ENCODE data around the gene NT5C2.
A peak's percentile ranks its signal among the peaks of the same experiment; 100 is the strongest.
"Not testable (repeated sequence)": the region's sequence is repeated elsewhere in the genome, so short reads cannot be mapped to it uniquely, and the experiment has no call there.

The NT5C2 gene

DNA sequence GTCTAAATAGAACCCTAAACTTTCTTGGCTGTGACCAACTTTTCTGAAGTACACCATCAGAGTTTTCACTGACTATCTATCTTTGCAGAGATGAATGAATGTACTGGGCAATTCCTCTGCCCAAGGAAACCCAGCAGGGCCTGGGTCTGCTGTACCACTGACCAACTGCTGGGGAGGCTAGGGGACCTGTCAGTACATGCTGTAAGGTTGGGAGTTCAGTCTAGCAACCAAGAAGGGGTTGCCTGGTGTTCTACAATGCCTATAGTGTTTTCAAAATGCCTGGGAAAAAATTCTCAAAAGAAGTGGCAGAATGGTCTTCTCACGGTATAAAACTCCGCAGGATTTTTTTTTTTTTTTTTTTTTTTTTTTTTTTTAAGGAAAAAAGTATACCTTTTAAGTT is 106.3 kb downstream of the NT5C2 start:
- no peak for DNase-seq (ENCODE audit: low read depth)

DNA sequence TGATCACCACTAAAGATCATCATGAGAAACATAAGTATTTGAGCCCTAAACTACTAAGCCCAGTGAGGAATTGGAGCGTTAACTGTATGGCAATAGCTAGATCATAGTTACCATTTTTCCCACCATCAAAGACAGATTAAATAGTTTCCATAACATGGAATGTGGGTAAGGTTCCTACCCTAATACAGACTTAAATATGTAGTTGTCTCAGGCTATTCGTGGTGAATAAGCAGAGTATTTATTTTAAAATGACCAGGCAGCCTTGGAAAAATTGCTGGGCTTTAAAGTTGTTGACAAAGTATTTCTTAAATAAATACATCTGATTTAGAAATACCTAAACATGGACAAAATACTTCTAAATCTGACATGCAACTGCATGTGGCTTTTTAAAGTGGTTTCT is 106.8 kb downstream of the NT5C2 start:
- no peak for DNase-seq (ENCODE audit: low read depth)

DNA sequence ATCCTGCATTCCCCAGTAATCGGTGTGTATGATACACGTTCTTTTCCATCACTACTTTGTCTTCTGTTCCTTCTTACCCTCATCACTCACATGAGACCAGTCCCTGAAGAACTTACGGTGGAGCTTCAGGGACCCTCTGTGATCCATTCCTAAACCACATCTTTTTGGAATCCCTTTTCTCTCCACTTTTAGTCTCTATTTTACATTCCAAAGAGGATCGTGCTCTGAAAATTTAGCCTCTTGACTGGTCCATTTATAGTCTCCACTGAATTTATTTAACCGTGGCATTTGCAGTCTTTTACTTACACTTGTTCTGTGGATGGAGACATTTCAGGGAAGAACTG is 109.1 kb downstream of the NT5C2 start:
- no peak for DNase-seq (ENCODE audit: low read depth)

DNA sequence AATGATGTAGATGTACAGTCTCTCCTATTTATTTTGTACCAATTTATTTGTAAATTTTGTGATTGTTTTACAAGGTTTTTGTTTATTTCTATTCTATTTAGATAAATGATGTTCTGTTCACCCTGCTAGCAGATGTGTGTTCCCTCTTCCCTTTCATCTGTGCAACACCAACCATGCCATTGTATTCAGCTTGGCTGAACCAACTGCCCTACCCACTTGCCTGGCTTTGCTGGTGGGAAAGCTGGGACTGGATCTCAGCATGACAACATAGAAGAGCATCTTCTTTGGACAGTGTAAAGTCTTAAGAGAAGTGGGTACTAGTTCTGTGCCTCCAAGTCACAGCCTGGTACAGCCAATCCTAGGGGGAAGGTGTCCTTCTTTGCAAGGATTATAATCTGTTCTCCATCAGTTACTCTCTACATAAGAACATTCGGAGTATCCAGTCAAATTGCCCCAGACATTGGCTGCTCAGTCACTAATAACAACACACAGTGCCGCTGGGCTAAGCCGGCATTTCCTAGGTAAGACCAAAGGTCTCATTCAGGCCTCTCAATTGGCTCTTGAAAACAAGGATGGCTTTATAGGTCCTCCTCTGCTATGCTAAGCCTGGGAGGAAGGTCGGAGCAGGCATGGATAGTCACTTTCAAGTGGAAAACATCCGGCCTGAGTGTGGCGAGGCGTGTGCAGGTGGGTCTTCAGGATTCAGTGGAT is 109.7 kb downstream of the NT5C2 start:
- no peak for DNase-seq (ENCODE audit: low read depth)

DNA sequence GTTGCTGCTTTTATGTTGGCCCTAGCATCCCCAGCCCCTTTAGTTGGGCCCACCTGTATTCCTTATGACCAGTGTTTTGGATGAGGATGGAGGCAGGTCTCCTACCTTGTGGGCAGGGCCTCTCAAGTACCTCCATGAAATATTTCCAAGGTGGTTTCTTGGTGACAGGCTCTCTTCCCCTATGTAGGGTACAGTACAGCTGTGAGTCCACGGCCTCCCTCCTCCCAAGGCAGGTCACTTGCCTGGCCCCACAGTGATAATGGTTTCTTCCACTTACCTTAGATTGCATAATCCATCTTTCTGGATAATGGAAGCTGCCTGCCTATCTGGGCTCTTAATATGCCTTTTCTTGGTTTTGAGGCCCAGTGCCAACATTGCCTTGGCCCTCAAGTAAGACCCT is 110.4 kb downstream of the NT5C2 start:
- no peak for DNase-seq (ENCODE audit: low read depth)

DNA sequence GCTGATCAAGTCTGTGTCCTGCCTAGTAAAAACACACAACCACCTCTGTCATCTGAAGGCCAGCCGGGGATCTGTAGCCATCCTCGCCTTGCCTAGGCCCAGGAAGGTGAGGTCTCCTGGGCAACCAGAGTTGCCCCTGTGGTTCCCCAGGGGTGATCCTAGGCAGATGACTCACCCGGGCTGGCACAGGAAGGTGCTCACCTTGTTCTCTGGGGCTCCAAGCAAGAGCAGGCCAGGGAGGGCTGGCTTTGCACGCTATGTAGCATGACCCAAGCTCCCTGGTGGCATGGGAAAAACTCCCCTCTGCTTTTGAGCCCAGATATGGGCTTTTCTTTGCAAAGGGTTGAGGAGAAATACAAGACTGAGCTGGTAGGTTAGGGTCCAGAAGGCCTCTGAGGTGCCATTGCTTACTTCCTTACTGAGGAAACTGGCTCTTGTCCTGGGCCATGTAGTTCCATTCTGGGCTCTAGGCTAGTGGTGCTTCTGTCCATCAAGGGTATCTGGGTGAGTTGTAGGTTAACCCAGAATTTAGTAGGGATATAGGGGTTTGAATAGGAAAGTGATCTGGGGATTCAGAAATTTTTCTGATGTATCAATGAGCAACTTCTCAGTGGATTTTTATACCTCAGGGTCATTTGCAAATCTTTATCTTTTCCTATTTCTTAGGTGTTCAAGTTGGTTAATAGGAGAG is 112.0 kb downstream of the NT5C2 start:
- no peak for DNase-seq (ENCODE audit: low read depth)

DNA sequence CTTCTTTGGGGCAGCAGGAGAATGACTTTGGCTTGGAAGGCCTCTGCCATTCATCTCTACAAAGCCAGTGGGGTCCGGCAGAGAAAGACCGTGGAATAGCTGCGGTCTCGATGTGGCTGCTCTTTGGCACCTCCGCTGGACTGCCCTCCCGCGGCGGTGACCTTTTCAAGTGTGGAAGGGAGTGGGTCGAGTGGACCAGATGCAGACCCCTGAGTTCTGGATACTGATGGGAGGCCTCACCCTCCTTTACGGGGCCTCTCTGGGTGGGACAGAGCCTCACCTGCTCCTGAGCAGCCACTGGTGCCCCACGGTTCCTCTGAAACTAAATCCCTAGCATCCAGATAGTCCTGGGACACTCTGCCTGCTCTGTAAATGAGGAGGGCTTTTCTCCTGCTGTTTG is 113.1 kb downstream of the NT5C2 start:
- no peak for DNase-seq (ENCODE audit: low read depth)

DNA sequence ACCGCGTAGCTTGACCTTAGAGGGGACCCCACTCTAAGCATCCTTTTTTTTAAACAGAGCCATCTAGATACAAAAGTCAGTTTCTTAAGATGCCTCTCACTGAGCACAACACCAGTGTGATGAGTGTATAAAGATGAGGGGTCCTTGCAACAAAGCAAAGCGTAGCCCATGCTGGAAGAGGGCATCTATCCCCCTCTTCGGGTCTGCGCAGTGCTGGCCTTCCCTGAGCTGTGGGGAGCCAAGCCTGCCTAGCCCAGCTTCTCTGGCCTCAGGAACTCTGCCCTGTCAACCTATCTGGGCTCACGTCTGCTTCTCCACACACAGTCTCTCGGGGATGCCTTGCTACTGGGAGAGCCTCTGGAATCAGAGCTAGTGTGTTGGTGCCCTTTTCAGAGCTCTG is 114.0 kb downstream of the NT5C2 start:
- DNase-seq (ENCODE audit: low read depth) = no peak

DNA sequence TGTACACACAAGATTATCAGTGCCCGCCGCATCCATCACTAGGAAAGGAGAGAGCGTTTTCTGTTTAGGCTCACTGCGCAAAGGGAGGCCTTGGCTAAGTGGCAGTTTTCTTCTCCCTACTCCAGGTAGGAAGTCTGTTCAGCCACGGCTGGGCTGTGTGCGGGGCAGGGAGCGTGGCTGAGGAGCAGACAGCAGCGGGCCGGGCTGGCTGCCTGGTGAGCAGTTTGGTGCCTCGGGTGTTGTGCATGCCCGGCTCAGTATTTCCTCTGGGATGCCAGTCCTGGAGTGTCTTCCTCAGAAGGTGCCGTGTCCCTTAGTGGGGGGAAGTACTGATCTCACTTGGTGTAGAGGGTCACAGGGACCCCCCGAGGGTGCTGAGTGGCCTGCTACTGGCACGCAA is 114.4 kb downstream of the NT5C2 start:
- DNase-seq (ENCODE audit: low read depth) = no peak

DNA sequence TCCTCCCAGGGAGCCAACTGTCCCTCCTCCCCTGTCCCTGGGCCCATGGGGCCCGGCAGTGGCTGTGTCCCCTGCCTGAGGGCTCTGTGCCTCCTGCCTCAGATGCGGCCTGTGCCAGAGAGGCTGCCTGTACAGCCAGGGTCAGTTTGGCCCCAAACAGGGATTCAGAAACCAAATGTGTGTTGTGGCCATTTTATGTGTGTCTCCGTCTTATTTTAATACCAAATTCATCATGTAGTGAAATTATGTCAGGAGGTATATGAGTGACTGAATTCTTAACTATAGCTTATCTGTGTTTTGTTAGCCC is 114.8 kb downstream of the NT5C2 start:
- DNase-seq (ENCODE audit: low read depth) = no peak

DNA sequence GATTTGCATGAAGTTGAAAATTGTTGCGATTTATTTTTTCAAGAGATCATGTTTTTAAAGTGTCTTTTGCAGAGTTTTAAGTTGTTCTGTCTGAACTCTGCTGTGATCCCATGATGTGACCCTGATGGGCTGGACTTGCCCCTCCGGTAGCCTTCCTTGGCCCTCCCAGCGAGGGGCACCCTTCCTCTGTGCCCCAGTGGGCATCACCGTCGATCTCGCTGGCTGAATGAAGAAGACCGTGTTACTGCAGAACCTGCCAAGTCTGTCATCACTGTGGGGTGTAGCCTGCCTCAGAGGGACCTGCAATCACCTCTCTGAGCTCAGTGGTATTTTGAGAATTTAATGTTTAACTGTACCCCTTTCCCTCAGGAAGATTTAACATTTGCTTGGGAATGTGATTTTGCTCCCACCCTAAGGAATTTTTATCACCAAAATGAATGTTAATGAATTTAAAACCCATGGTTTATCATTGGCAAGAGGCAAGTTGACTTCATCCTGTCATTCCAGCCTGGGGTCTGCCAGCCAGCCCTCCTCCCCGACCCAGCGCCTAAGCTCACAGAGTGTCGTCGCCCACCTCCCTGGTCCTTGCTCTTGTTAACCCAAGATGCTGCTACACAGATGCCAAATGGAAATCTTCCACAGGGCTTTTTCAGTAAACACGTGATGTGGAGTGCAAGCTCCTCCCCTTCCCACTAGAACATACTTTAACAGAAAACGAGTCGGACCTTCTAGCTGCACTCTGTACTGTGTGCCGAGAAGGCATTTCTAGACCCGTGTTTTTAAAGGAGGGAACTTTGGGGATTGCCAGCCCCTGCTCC is 115.4 kb downstream of the NT5C2 start:
- DNase-seq (ENCODE audit: low read depth) = no peak

DNA sequence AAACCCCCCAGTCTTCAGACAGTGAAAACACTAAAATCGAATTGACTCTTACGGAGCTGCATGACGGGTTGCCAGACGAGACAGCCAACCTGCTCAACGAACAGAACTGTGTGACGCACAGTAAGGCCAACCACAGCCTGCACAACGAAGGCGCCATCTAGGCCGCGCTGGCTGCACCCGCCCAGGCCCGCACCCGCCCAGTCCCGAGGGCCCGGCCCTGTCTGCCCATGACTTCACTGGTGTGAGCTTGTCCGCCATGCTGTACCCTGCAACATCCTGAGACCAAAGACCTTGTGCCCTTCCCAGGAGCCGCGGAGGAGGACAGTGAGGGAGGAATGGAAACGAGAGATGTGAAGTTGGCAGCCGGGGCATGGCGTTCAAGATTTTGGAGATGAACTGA is 116.1 kb downstream of the NT5C2 start:
- DNase-seq (ENCODE audit: low read depth) = no peak

DNA sequence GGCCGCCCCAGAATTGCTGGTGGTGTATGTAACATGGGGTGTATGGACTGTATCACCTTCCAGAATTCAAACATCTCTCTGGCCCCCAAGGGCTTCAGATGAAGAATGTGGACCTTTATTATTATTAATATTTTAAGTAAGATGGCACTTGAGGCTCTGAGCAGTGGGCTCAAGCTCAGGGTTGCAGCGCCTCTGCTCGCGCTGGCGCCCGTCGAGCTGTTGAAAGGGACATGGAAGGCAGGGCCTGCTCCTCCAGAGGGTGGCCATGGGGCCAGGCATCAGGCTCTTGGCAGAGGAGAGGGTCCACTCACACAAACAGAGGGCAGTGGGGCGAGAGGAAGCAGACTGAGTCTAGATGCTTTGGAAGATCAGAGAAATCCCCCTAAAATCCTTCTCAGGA is 120.2 kb downstream of the NT5C2 start:
- DNase-seq (ENCODE audit: low read depth) = no peak

DNA sequence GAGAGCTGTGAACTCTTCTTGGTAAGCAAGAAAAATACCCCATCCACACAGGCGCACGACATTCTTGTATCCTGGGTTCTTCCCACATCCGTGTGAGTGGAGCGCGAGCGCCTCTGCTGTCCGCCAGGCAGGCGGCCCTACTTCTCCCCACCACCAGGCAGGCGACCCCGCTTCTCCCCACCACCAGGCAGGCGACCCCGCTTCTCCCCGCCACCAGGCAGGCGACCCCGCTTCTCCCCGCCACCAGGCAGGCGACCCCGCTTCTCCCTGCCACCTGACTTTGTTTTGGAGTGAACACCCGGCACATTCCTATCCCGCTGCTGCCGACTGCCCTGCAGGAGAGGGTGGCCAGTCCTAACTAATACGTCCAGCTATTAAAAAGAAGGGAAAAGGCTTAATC is 120.8 kb downstream of the NT5C2 start:
- DNase-seq (ENCODE audit: low read depth) = no peak

DNA sequence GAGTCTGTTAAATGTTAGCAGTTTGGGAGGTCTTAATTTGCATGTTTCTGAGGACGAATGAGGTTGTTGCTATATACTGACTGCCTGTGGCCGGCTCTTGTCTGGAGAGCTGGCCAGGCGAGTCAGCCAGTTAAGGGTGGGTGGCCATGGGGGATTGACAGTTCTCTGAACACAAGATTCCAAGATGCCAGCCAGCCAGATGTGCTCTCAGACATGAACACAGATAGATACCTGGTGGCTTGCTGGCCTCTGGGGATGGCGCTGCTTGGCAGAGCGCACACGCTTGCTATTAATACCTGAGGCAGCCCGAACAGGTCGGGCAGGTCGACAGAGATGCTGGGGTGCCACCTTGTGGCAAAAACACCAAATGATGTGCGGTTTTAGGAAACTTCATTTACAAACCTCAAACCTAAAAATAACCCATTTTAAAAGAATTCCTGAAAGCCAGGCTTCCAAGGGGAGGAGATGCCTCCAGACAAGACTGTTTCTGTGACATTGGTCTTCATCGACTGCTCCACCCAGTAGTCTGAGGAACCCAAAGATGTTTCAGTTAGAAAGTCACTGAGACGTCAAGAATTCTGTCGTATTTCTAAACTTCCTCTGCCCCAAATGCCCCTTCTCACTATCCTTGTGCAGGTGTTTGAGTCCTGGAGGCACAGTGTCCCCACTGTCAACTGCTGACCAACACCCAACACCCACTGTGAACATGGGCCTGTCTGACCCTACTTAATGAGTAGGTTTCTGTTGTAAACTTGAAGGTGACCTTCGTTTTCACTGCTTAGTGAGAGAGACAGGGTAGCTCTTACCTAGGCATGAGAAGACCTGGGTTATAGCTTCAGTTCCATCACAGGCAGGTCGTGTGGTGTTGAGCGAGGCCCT is 123.4 kb downstream of the NT5C2 start:
- DNase-seq (ENCODE audit: low read depth) = peak; percentile 53

DNA sequence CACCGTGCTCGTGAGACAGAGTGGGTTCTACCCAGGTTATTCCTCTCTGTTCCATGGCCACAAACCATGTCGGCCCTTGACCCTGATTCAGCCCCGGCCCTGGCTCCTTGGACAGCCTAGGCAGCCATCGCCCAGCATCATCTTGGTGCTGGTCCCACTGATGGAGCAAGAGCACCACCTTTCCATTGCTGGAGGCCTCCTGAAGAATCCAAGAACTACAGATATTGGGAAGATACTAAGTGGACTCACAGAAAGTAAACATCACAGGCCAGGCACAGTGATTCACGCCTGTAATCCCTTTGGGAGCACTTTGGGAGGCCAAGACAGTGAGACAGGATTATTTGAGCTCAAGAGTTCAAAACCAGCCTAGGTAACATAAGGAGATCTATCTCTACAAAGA is 125.1 kb downstream of the NT5C2 start:
- no peak for DNase-seq (ENCODE audit: low read depth)

DNA sequence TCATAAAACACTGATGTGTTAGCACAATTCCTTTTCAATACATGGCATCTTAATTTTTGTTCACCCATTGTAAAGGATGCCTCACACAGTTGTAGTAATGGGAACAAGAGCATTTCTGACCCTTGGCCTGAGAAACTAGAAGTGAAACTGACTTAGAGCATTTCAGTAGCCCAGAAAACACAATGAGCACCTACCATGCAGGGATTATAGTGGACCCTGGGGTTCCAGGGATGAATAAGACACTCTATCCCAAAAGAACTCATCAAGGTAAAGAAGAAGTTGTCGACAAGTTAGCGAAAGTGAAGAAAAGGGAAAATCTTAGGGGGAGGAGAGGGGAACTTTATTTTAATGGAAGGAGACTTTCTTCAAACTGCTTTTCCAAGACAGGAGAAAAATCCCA is 125.6 kb downstream of the NT5C2 start:
- DNase-seq (ENCODE audit: low read depth) = no peak

DNA sequence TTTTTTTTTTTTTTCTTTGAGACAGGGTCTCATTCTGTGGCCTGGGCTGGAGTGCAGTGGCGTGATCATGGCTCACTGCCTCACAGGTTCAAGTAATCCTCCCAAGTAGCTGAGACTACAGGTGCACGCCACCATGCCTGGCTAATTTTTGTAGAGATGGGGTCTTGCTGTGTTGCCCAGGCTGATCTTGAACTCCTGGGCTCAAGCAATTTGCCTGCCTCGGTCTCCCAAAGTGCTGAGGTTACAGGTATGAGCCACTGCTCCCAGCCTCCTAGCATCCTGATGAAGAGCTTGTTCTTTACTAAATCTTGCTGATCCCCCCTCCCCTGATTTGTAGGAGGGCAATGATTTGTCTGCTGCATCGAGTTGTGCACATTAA is 126.0 kb downstream of the NT5C2 start:
- not testable (repeated sequence) for DNase-seq (ENCODE audit: low read depth)

DNA sequence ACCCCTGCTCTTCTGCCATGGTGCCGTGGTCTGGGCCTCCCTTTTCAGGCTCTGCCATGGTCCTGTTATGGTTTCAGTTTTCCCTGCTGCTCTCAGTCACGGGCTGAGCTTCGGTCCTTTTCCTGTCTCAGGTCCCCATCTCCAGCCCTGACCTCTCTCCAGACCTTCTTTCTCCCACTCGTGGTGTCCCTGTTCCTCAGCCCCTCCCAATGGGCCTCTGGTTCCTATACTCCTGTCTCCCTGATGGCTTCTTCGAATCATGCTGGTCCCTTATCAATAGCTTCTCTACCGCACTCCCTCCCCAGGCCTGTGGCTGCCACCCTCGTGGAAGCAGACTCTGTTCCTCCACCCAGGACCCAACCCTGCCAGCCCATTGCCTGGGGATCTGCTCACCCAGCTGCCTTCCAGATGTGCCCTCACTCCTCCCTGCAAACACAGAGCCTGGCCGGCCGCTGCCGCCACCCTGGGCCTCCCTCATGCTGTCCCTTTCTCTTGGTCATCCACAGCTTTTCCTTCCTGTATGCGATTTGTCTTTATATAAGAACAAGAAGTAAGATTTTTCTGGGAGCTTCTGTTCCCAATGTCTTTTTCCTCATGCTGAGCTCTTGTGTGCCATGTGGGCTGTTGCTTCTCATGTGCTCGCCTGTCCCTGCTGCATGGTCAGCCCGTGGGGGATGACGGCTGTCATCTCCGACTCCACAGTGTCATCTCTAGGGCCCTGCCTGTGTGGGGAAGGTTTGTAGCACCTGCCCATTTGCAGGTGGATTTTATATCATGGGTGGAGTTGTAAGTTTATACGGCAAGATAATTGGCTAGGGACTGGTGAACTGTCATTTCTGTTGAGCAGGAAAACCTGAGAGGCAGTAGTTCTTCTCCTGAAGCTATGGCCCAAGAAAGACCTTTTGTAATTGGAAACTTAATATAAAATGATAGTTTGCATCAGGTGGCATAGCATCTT is 126.7 kb downstream of the NT5C2 start:
- no peak for DNase-seq (ENCODE audit: low read depth)

DNA sequence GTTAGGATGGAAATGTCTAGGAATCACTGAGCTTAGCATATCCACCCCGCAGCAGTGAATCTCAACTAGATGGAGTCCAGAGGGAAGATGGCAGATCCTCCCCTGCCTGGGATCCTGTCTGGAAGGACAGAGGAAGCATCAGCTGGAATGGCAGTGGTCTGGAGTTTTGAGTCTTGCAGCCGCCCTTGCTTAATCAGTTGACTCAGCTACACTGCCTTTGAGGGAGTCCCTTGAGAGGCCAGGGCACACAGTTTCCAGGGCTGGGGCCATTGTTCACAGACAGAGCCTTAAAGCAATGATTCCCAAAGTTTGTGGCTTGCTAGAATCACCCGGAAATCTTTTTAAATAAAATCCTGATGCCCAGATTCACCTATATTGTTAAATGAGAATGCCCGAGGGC is 128.1 kb downstream of the NT5C2 start:
- no peak for DNase-seq (ENCODE audit: low read depth)

DNA sequence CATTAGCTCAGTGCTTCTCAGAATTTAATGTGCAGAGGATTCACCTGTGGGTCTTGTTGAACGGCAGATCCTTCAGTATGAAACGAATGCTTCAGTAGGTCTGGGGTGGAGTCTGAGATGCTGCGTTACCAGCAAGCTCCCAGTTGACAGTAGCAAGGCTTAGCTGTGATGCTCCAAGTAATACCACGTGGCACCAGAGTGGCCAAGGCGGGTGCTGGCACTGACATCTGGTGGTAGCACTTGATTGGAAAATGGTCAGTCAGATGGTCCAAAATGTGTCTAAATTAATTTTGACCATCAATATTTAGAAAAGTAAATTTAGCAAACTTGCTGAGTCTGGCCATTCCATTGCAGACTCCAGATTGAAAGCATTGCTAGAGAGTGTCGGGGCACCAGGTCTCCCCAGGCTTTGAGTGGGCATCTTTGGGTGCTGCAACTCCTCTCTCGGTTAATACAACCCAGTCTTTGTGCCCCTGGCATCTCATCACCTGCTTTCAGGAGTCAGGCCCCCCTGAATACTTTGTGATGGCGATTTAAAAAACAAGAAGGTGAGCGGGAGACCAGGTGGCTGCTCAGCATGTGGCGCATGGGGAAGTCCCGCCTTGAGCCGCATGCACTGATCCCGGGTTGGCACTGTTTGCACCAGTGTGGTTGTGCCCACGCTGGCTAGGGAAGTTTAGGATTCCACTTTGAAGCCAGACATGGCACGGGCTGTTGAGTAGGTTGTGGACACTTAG is 130.1 kb downstream of the NT5C2 start:
- DNase-seq (ENCODE audit: low read depth) = no peak

Data from activated T-cell treated with anti-CD3 and anti-CD28 coated beads for 24 hours (primary cell).